ENCODE measurements around the gene ASXL2. TPM values are rescaled to one million over a fixed set of nuclear protein-coding genes. Genes with fewer than 3 reads are reported as not detected.

Gene ASXL2
- total RNA-seq, 1 experiment from 2014 or later = 34.0 TPM

- no peak for TF ChIP-seq CTCF (IDR thresholded peaks at IDR 0.05; ENCODE audit: unreplicated experiment)
- intact Hi-C loops (cut with micrococcal nuclease) = no loop called here
- DNase-seq (ENCODE audit: unreplicated experiment) = no peak
- no peaks in the 10 kb centered on the region for H3K9me3 Mint-ChIP-seq (ENCODE audit: unreplicated experiment)
- H3K4me1 Mint-ChIP-seq (ENCODE audit: insufficient read depth, unreplicated experiment) = no peaks in the 10 kb centered on the region
- ChIA-PET POLR2A (interaction anchor here (1.4 kb wide), 1 partner anchor 18 kb away, joined by 3 read pairs; no protein-coding TSS in a partner anchor), CTCF (interaction anchor here (0.8 kb wide), 1 partner anchor 63 kb away, joined by 3 read pairs; no protein-coding TSS in a partner anchor)
- H3K27ac Mint-ChIP-seq (ENCODE audit: low read depth, unreplicated experiment) = no peak overlapping the region
- no peak overlapping the region for H3K4me3 Mint-ChIP-seq (ENCODE audit: unreplicated experiment)
- no TSS peak for BruUV-seq (replicated peaks)
- H3K27me3 Mint-ChIP-seq (ENCODE audit: insufficient read depth, unreplicated experiment) = no peaks in the 10 kb centered on the region
- peaks cover 14% of the 10 kb centered on the region for H3K36me3 Mint-ChIP-seq (ENCODE audit: insufficient read depth, unreplicated experiment)
These were observed 141.3 kb downstream of the ASXL2 start for GRCh38 chr2:25736899-25737515.

- ChIA-PET POLR2A (interaction anchor here (1.4 kb wide), 1 partner anchor 17 kb away, joined by 3 read pairs; no protein-coding TSS in a partner anchor), CTCF (no interaction called here)
- no peak for TF ChIP-seq CTCF (IDR thresholded peaks at IDR 0.05; ENCODE audit: unreplicated experiment)
- H3K4me3 Mint-ChIP-seq (ENCODE audit: unreplicated experiment) = no peak overlapping the region
- no TSS peak for BruUV-seq (replicated peaks)
- no peak for DNase-seq (ENCODE audit: unreplicated experiment)
- no peaks in the 10 kb centered on the region for H3K9me3 Mint-ChIP-seq (ENCODE audit: unreplicated experiment)
- no peaks in the 10 kb centered on the region for H3K4me1 Mint-ChIP-seq (ENCODE audit: insufficient read depth, unreplicated experiment)
- H3K36me3 Mint-ChIP-seq (ENCODE audit: insufficient read depth, unreplicated experiment) = peaks cover 4% of the 10 kb centered on the region
- no peaks in the 10 kb centered on the region for H3K27me3 Mint-ChIP-seq (ENCODE audit: insufficient read depth, unreplicated experiment)
- no peak overlapping the region for H3K27ac Mint-ChIP-seq (ENCODE audit: low read depth, unreplicated experiment)
- intact Hi-C loops (cut with micrococcal nuclease) = no loop called here
These were observed 142.5 kb downstream of the ASXL2 start for GRCh38 chr2:25735835-25736234.

GRCh38 chr2:25728559-25728958 lies 149.7 kb downstream of the ASXL2 start:
- Mint-ChIP-seq H3K4me1 (ENCODE audit: insufficient read depth, unreplicated experiment) (no peaks in the 10 kb centered on the region), H3K36me3 (ENCODE audit: insufficient read depth, unreplicated experiment) (no peaks in the 10 kb centered on the region), H3K27me3 (ENCODE audit: insufficient read depth, unreplicated experiment) (no peaks in the 10 kb centered on the region), H3K4me3 (ENCODE audit: unreplicated experiment) (no peak overlapping the region), H3K27ac (ENCODE audit: low read depth, unreplicated experiment) (no peak overlapping the region), H3K9me3 (ENCODE audit: unreplicated experiment) (no peaks in the 10 kb centered on the region)
- CTCF ChIA-PET = interaction anchor here (0.7 to 2.3 kb wide), 2 partner anchors 28 to 243 kb away, joined by 3 to 6 read pairs; no protein-coding TSS in a partner anchor
- DNase-seq (ENCODE audit: unreplicated experiment) = no peak
- intact Hi-C loops (cut with micrococcal nuclease) = no loop called here
- POLR2A ChIA-PET = no interaction called here
- BruUV-seq (replicated peaks) = no TSS peak
- TF ChIP-seq CTCF (IDR thresholded peaks at IDR 0.05; ENCODE audit: unreplicated experiment) = no peak

GRCh38 chr2:25726522-25726921 lies 151.8 kb downstream of the ASXL2 start:
- no peak overlapping the region for H3K27ac Mint-ChIP-seq (ENCODE audit: low read depth, unreplicated experiment)
- H3K4me3 Mint-ChIP-seq (ENCODE audit: unreplicated experiment) = no peak overlapping the region
- ChIA-PET CTCF (interaction anchor here (2.3 kb wide), 1 partner anchor 26 kb away, joined by 6 read pairs; no protein-coding TSS in a partner anchor), POLR2A (no interaction called here)
- DNase-seq (ENCODE audit: unreplicated experiment) = no peak
- peaks cover 6% of the 10 kb centered on the region for H3K27me3 Mint-ChIP-seq (ENCODE audit: insufficient read depth, unreplicated experiment)
- H3K4me1 Mint-ChIP-seq (ENCODE audit: insufficient read depth, unreplicated experiment) = no peaks in the 10 kb centered on the region
- TF ChIP-seq CTCF (IDR thresholded peaks at IDR 0.05; ENCODE audit: unreplicated experiment) = no peak
- no TSS peak for BruUV-seq (replicated peaks)
- intact Hi-C loops (cut with micrococcal nuclease) = no loop called here
- H3K36me3 Mint-ChIP-seq (ENCODE audit: insufficient read depth, unreplicated experiment) = no peaks in the 10 kb centered on the region
- H3K9me3 Mint-ChIP-seq (ENCODE audit: unreplicated experiment) = no peaks in the 10 kb centered on the region
